Thymus (tissue), 11 donors: ENCODE measurements around the gene HNF1A. TPM values are rescaled to one million over a fixed set of nuclear protein-coding genes. Genes with fewer than 3 reads are reported as not detected.

Source experiments
- DNase-seq, 9 donors: peaks; one replicate each; pipeline ENCODE4 v3.0.0-alpha.2; 2013; ENCODE audit warnings: low spot score in 9 of 9, low read depth in 6 of 9, missing footprints in 1 of 9
- H3K27ac ChIP-seq, 2 donors: one replicate each; pipeline ENCODE4 v1.5.1; 2013; ENCODE audit warnings: control low read depth in 1 of 2, low read depth in 1 of 2, low read length in 1 of 2, mild to moderate bottlenecking in 1 of 2, moderate library complexity in 1 of 2
- H3K27me3 ChIP-seq, 2 donors: one replicate each; pipeline ENCODE4 v1.5.1; 2013; ENCODE audit warnings: low read length in 1 of 2; ENCODE audit not compliant: control insufficient read depth in 2 of 2, insufficient read depth in 1 of 2
- H3K36me3 ChIP-seq, 2 donors: one replicate each; pipeline ENCODE4 v1.5.1; 2013; ENCODE audit warnings: low read length in 1 of 2, mild to moderate bottlenecking in 1 of 2, moderate library complexity in 1 of 2; ENCODE audit not compliant: control insufficient read depth in 2 of 2, insufficient read depth in 2 of 2
- H3K4me1 ChIP-seq, 2 donors: one replicate each; pipeline ENCODE4 v1.5.1; 2013; ENCODE audit warnings: low read length in 2 of 2; ENCODE audit not compliant: control insufficient read depth in 2 of 2, insufficient read depth in 2 of 2
- H3K4me3 ChIP-seq, 2 donors: one replicate each; pipeline ENCODE4 v1.5.1; 2013; ENCODE audit warnings: low read length in 2 of 2, control low read depth in 1 of 2, mild to moderate bottlenecking in 1 of 2
- H3K9me3 ChIP-seq, 2 donors: one replicate each; pipeline ENCODE4 v1.5.1; 2013; ENCODE audit warnings: low read length in 1 of 2, mild to moderate bottlenecking in 1 of 2; ENCODE audit not compliant: control insufficient read depth in 2 of 2, insufficient read depth in 1 of 2
- WGBS: extraction: QIAGEN DNeasy Blood & Tissue Kit; methylation state at CpG from one replicate; pipeline ENCODE4 v1.1.7; 2013; 5-methylcytosine and 5-hydroxymethylcytosine counted together
- polyA plus RNA-seq: library from polyadenylated mRNA; stranded (reverse); fragments of 200-250 nt; gene quantifications from one replicate; pipeline ENCODE4 v1.2.3, GENCODE V29; 2013
- total RNA-seq: library from RNA; stranded (reverse); fragments of 120-200 nt; gene quantifications from one replicate; pipeline ENCODE4 v1.2.4, GENCODE V29; 2013
- donor health status: healthy.

Gene HNF1A
- total and polyA plus RNA-seq, 2 donors: 0.09 TPM; not detected in 1

GRCh38 chr12:121000530-121000929 lies 22.2 kb downstream of the HNF1A start:
- DNase-seq: peak in 2 of 9 donors; percentile 13 to 48

DNA sequence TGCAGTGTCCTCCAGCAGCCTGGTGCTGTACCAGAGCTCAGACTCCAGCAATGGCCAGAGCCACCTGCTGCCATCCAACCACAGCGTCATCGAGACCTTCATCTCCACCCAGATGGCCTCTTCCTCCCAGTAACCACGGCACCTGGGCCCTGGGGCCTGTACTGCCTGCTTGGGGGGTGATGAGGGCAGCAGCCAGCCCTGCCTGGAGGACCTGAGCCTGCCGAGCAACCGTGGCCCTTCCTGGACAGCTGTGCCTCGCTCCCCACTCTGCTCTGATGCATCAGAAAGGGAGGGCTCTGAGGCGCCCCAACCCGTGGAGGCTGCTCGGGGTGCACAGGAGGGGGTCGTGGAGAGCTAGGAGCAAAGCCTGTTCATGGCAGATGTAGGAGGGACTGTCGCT lies 22.7 kb downstream of the HNF1A start:
- Histone ChIP-seq H3K36me3 (peaks cover 25 to 31% of the 10 kb centered on the region in 2 donors), H3K9me3 (peaks cover 0 to 4% of the 10 kb centered on the region in 2 donors), H3K27me3 (no peaks in the 10 kb centered on the region), H3K4me3 (no peak overlapping the region), H3K4me1 (peaks cover 15 to 28% of the 10 kb centered on the region in 2 donors), H3K27ac (peak overlapping the region in 1 of 2 donors; percentile 47)
- 11% methylated on average over 11 of the region's 11 CpGs for WGBS
- DNase-seq: peak in 2 of 9 donors; percentile 33 to 52

More at GRCh38 chr12:121000530-121000929, 22.2 kb downstream of the HNF1A start:
- Histone ChIP-seq H3K4me3 (no peak overlapping the region), H3K9me3 (peaks cover 0 to 4% of the 10 kb centered on the region in 2 donors), H3K27me3 (no peaks in the 10 kb centered on the region), H3K36me3 (peaks cover 25 to 30% of the 10 kb centered on the region in 2 donors), H3K4me1 (peaks cover 15 to 28% of the 10 kb centered on the region in 2 donors), H3K27ac (peak overlapping the region in 1 of 2 donors; percentile 47)
- 47% methylated on average over 11 of the region's 11 CpGs for WGBS

DNA sequence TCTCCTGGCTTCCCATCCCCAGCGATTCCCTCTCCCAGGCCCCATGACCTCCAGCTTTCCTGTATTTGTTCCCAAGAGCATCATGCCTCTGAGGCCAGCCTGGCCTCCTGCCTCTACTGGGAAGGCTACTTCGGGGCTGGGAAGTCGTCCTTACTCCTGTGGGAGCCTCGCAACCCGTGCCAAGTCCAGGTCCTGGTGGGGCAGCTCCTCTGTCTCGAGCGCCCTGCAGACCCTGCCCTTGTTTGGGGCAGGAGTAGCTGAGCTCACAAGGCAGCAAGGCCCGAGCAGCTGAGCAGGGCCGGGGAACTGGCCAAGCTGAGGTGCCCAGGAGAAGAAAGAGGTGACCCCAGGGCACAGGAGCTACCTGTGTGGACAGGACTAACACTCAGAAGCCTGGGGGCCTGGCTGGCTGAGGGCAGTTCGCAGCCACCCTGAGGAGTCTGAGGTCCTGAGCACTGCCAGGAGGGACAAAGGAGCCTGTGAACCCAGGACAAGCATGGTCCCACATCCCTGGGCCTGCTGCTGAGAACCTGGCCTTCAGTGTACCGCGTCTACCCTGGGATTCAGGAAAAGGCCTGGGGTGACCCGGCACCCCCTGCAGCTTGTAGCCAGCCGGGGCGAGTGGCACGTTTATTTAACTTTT lies 23.6 kb downstream of the HNF1A start:
- Histone ChIP-seq H3K36me3 (peaks cover 25 to 31% of the 10 kb centered on the region in 2 donors), H3K27ac (peak overlapping the region in 1 of 2 donors; percentile 18), H3K4me1 (peaks cover 15 to 28% of the 10 kb centered on the region in 2 donors), H3K27me3 (no peaks in the 10 kb centered on the region), H3K9me3 (peaks cover 0 to 4% of the 10 kb centered on the region in 2 donors), H3K4me3 (no peak overlapping the region)
- DNase-seq: no peak
- WGBS: 97% methylated on average over 16 of the region's 16 CpGs

DNA sequence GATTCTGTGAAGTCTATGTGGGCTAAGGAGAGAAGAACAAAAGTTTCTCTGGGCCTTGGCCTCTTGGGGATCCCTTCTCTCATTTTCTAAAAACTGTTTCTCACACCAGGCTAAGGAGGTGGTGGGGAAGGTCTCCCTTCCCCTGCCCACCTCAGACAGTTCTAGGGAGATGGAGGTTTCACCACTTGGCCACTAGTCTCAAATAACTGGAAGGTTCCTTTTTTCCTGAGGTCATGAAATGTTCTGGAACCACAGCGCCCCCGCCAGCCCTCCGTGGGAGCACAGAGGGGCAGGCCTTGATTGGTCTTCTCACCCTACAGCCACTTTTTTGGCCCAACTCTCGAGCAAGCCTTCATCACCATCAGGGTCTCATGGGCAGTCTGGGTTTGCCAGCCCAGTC lies 25.3 kb downstream of the HNF1A start:
- no peak overlapping the region for H3K27ac ChIP-seq
- no peak for DNase-seq
- peaks cover 28 to 44% of the 10 kb centered on the region in 2 donors for H3K36me3 ChIP-seq

GRCh38 chr12:121004253-121004815 lies 26.0 kb downstream of the HNF1A start:
- Histone ChIP-seq H3K4me1 (peaks cover 15 to 28% of the 10 kb centered on the region in 2 donors), H3K27ac (no peak overlapping the region), H3K36me3 (peaks cover 35 to 50% of the 10 kb centered on the region in 2 donors), H3K4me3 (no peak overlapping the region), H3K9me3 (no peaks in the 10 kb centered on the region), H3K27me3 (no peaks in the 10 kb centered on the region)
- no peak for DNase-seq
- WGBS: 97% methylated on average over 16 of the region's 16 CpGs

More for the DNA sequence above, 25.3 kb downstream of the HNF1A start:
- Histone ChIP-seq H3K4me3 (no peak overlapping the region), H3K27me3 (no peaks in the 10 kb centered on the region), H3K4me1 (peaks cover 15 to 28% of the 10 kb centered on the region in 2 donors), H3K9me3 (peaks cover 0 to 4% of the 10 kb centered on the region in 2 donors)
- WGBS: 96% methylated on average over 4 of the region's 4 CpGs

GRCh38 chr12:121005346-121005815 lies 27.0 kb downstream of the HNF1A start:
- peak in 2 of 9 donors; percentile 35 to 44 for DNase-seq
- no peak overlapping the region for H3K4me3 ChIP-seq
- peaks cover 12 to 20% of the 10 kb centered on the region in 2 donors for H3K4me1 ChIP-seq
- WGBS: 79% methylated on average over 9 of the region's 9 CpGs
- no peaks in the 10 kb centered on the region for H3K9me3 ChIP-seq
- no peaks in the 10 kb centered on the region for H3K27me3 ChIP-seq
- peaks cover 43 to 60% of the 10 kb centered on the region in 2 donors for H3K36me3 ChIP-seq
- no peak overlapping the region for H3K27ac ChIP-seq

DNA sequence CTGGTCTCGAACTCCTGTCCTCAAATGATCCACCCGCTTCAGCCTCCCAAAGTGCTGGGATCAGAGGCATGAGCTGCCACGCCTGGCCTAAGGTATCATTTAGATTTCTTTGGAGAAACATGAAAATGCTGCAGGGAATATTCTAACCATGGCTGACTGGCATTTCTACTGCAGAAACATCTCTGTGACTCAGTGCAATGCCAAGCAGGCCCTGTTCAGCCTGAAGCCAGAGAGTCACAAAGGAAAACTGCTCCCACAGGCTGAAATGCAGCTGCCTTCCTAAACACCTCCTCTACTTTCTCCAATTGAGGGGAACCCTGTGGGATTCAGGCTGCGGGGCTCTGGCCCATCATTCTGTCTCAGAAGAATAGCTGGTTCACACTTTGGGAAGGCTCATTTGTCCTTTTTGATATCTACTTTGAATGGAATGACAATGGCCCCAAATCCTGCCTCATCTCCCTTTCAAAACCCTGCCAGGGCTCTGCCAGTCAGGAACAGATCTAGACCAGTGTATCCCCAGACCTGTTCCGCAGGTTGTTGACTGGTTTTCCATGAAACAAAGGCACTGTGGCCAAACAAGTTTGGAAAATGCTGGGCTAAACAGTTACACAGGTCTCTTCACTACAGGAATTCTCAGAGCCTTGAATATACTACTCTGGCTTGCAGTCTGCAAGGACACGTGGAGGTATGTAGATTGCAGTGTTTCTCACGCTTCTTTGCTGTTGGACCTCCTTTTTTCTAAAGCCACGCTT lies 30.2 kb downstream of the HNF1A start:
- DNase-seq: no peak
- Histone ChIP-seq H3K27me3 (no peaks in the 10 kb centered on the region), H3K4me3 (no peak overlapping the region), H3K36me3 (peaks cover 49 to 51% of the 10 kb centered on the region in 2 donors), H3K27ac (no peak overlapping the region), H3K9me3 (no peaks in the 10 kb centered on the region), H3K4me1 (no peaks in the 10 kb centered on the region)
- WGBS: 96% methylated on average over 8 of the region's 8 CpGs

DNA sequence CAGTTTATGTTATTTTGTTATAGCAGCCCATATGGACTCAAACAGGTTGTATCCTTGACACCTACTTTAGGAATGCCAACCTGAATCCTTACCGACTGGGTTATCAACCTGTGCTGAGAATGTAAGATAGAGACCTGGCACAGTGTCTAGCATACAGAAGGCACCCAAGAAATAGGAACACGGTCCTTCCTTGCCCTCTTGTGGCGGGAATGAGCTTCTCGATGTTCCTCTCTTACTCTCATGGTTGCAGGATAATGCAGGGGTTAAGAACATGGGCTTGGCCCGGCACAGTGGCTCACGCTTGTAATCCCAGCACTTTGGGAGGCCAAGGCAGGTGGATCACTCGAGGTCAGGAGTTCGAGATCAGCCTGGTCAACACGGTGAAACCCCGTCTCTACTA lies 31.4 kb downstream of the HNF1A start:
- H3K27me3 ChIP-seq: no peaks in the 10 kb centered on the region
- H3K4me1 ChIP-seq: no peaks in the 10 kb centered on the region
- no peak for DNase-seq
- WGBS: 91% methylated on average over 10 of the region's 10 CpGs
- no peaks in the 10 kb centered on the region for H3K9me3 ChIP-seq
- H3K27ac ChIP-seq: no peak overlapping the region
- H3K36me3 ChIP-seq: peaks cover 37 to 39% of the 10 kb centered on the region in 2 donors
- no peak overlapping the region for H3K4me3 ChIP-seq

DNA sequence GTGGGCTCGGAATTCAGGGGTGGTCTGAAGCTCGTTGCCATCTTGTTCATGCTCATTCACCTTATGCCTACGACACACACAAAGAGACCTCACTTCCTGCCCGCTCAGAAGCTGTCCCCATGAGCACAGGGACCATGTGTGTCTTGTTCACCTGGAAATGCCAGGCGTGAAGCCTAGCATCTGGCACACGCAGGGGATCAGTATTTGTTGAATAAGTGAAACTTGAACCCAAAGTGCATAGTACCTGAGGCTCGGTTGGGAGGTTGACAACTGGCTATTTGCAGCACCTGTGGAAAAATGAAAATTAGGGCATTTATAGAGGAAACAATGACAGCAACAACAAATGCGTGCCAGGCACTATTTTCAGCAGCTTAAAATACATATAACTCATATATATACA lies 32.5 kb downstream of the HNF1A start:
- Histone ChIP-seq H3K4me1 (peaks cover 4 to 9% of the 10 kb centered on the region in 2 donors), H3K4me3 (no peak overlapping the region), H3K9me3 (no peaks in the 10 kb centered on the region), H3K36me3 (peaks cover 34 to 35% of the 10 kb centered on the region in 2 donors), H3K27me3 (no peaks in the 10 kb centered on the region), H3K27ac (no peak overlapping the region)
- WGBS: 97% methylated on average over 8 of the region's 8 CpGs
- no peak for DNase-seq
